MM.1S (cell line): ENCODE data around the gene ANKRD13D.

Source experiments
- DNase-seq: peaks from one replicate; pipeline ENCODE4 v3.0.0-alpha.2; 2015
- H2AFZ ChIP-seq: fragments of 300-600 bp; sonication (generic); 2 replicates; pipeline ENCODE4 v1.6.0; 2016; ENCODE audit warnings: antibody characterized with exemption, low read length
- H3F3A ChIP-seq: fragments of 300-600 bp; sonication (generic); 2 replicates; pipeline ENCODE4 v1.6.1; 2016; ENCODE audit warnings: mild to moderate bottlenecking, antibody characterized with exemption, low read length, moderate library complexity, mixed read lengths; ENCODE audit not compliant: insufficient read depth
- H3K27ac ChIP-seq: fragments of 300-600 bp; sonication (generic); 2 replicates; pipeline ENCODE4 v1.5.1; 2016; ENCODE audit warnings: mild to moderate bottlenecking, low read length
- H3K27me3 ChIP-seq: fragments of 300-600 bp; sonication (generic); replicated peaks from 2 replicates; pipeline ENCODE4 v1.6.0; 2016; ENCODE audit warnings: low read length; ENCODE audit not compliant: insufficient read depth
- H3K36me3 ChIP-seq: fragments of 300-600 bp; sonication (generic); replicated peaks from 2 replicates; pipeline ENCODE4 v1.6.1; 2016; ENCODE audit warnings: mild to moderate bottlenecking, low read length, mixed read lengths; ENCODE audit not compliant: insufficient read depth
- H3K4me1 ChIP-seq: fragments of 300-600 bp; sonication (generic); 2 replicates; pipeline ENCODE4 v1.6.1; 2016; ENCODE audit warnings: low read length, mixed read lengths
- H3K4me2 ChIP-seq: fragments of 300-600 bp; sonication (generic); 2 replicates; pipeline ENCODE4 v1.6.0; 2016; ENCODE audit warnings: low read depth, low read length
- H3K4me3 ChIP-seq: fragments of 300-600 bp; sonication (generic); 2 replicates; pipeline ENCODE4 v1.5.1; 2016; ENCODE audit warnings: low read length, mixed read lengths
- H3K79me2 ChIP-seq: fragments of 300-600 bp; sonication (generic); 2 replicates; pipeline ENCODE4 v1.6.1; 2016; ENCODE audit warnings: mixed run types, low read length, mixed read lengths
- H3K9ac ChIP-seq: fragments of 300-600 bp; sonication (generic); 2 replicates; pipeline ENCODE4 v1.6.1; 2016; ENCODE audit warnings: low read length, mixed read lengths
- H3K9me2 ChIP-seq: fragments of 300-600 bp; sonication (generic); replicated peaks from 2 replicates; pipeline ENCODE4 v1.6.1; 2016; ENCODE audit warnings: mild to moderate bottlenecking, low read length, mixed read lengths; ENCODE audit not compliant: insufficient read depth
- H3K9me3 ChIP-seq: fragments of 300-600 bp; sonication (generic); replicated peaks from 2 replicates; pipeline ENCODE4 v1.6.1; 2016; ENCODE audit warnings: mild to moderate bottlenecking, low read length, mixed read lengths; ENCODE audit not compliant: insufficient read depth
- H4K20me1 ChIP-seq: fragments of 300-600 bp; sonication (generic); 2 replicates; pipeline ENCODE4 v1.6.1; 2016; ENCODE audit warnings: mild to moderate bottlenecking, low read length, moderate library complexity, mixed read lengths; ENCODE audit not compliant: insufficient read depth
- EZH2 ChIP-seq: fragments of 300-600 bp; sonication (generic); optimal IDR thresholded peaks from 2 replicates; pipeline ENCODE3; 2017; ENCODE audit warnings: low read depth, mild to moderate bottlenecking, antibody characterized with exemption, low read length, mixed read lengths
- TF ChIP-seq, protein P1 (sequence below): fragments of 300-600 bp; sonication (generic); IDR thresholded peaks from 2 replicates; pipeline ENCODE4 v1.5.1; 2016; ENCODE audit warnings: antibody characterized with exemption, low read length, mixed read lengths

The ANKRD13D gene

DNA sequence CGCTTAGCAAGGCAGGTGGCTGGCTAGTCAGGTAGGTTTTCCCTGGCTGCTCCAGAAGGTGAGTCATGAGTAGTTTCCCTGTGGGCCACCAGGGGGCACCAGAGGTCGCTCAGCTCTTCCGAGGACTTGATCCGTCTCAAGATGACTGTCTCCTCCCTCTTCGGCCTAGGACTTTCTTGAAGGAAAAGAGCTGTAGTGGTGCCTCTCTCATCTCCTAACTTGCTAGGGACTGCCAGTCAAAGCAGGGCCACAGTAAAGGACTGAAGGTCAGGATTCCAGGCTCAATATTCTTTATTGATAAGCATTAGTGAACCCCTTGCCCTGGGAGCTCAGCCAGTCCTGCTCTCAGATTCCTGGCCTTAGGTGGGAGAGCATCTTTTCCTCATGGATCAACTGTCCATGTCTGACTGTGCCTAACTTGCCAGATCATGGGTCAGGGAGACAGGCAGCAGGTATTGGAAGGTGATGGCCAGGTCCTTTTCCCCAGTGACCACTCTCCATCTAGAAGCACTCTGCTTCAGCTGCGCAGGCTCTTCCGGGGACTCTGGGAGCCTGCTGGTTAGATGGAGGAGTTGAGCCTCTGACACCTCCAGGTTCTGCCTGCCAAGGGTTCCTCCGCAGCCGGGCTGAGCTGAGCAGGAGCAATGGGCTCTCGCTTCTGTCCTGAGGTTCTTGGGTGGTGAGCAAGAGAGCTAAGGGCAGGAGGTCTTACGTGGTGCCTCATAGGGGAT lies 62.3 kb downstream of the ANKRD13D start:
- Histone ChIP-seq H2AFZ (peak overlapping the region; percentile 19; the same call in 1 of the 2 replicates), H3K4me1 (peaks cover 33% of the 10 kb centered on the region)
- peak; percentile 76 for DNase-seq

More for the DNA sequence above, 62.3 kb downstream of the ANKRD13D start:
- Histone ChIP-seq H3K36me3 (no peaks in the 10 kb centered on the region), H3K4me3 (no peak overlapping the region), H3K9ac (no peak overlapping the region), H3K79me2 (peaks cover 8% of the 10 kb centered on the region; the same call in 1 of the 2 replicates), H3F3A (peaks cover 26% of the 10 kb centered on the region), H3K4me2 (peak overlapping the region; percentile 39; the same call in 1 of the 2 replicates), H3K9me3 (no peaks in the 10 kb centered on the region), H3K9me2 (no peaks in the 10 kb centered on the region), H3K27me3 (no peaks in the 10 kb centered on the region), H4K20me1 (no peaks in the 10 kb centered on the region), H3K27ac (no peak overlapping the region)
- no peak for TF ChIP-seq EZH2
- TF ChIP-seq, protein P1, sequence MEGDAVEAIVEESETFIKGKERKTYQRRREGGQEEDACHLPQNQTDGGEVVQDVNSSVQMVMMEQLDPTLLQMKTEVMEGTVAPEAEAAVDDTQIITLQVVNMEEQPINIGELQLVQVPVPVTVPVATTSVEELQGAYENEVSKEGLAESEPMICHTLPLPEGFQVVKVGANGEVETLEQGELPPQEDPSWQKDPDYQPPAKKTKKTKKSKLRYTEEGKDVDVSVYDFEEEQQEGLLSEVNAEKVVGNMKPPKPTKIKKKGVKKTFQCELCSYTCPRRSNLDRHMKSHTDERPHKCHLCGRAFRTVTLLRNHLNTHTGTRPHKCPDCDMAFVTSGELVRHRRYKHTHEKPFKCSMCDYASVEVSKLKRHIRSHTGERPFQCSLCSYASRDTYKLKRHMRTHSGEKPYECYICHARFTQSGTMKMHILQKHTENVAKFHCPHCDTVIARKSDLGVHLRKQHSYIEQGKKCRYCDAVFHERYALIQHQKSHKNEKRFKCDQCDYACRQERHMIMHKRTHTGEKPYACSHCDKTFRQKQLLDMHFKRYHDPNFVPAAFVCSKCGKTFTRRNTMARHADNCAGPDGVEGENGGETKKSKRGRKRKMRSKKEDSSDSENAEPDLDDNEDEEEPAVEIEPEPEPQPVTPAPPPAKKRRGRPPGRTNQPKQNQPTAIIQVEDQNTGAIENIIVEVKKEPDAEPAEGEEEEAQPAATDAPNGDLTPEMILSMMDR: peak; percentile 92
